H1 (cell line): Measurements from ENCODE around the gene DYSF. TPM values are rescaled to one million over a fixed set of nuclear protein-coding genes. Genes with fewer than 3 reads are reported as not detected.

Source experiments
- CTCF ChIA-PET: fragments of 300-600 bp; sonication (Branson Sonifier 250); formaldehyde crosslinking; loops from one replicate; lab custom pipeline; 2021; ENCODE audit not compliant: partially characterized antibody; lab: Charles Lee
- POLR2A ChIA-PET: fragments of 300-600 bp; sonication (Branson Sonifier 250); formaldehyde crosslinking; loops from one replicate; lab custom pipeline; 2021; ENCODE audit warnings: inconsistent platforms; ENCODE audit not compliant: partially characterized antibody; lab: Charles Lee
- DNase-seq, 2 experiments: peaks; one replicate each; pipeline versions ENCODE4 v3.0.0 to v3.0.0-alpha.2; 2010 to 2022; ENCODE audit warnings: low spot score in 2 of 2, low read depth in 1 of 2, mixed read lengths in 1 of 2
- FAIRE-seq: peaks from 2 replicates; lab custom pipeline; 2011; peaks lifted over from hg19 to GRCh38; lab: Jason Lieb, UNC
- H2AFZ ChIP-seq: 2 replicates; pipeline ENCODE4 v1.8.1; 2012; ENCODE audit warnings: low read length, inconsistent platforms
- H2AK5ac ChIP-seq: 2 replicates; pipeline ENCODE4 v1.6.1; 2013; ENCODE audit warnings: low read depth, low read length
- H2BK120ac ChIP-seq: replicated peaks from 2 replicates; pipeline ENCODE3; 2013; ENCODE audit warnings: low read depth, low read length, inconsistent platforms
- H2BK12ac ChIP-seq: 2 replicates; pipeline ENCODE4 v1.6.1; 2013; ENCODE audit warnings: low read depth, low read length
- H2BK15ac ChIP-seq: 2 replicates; pipeline ENCODE4 v1.6.1; 2013; ENCODE audit warnings: low read length
- H2BK20ac ChIP-seq: 2 replicates; pipeline ENCODE4 v1.6.1; 2013; ENCODE audit warnings: low read length
- H2BK5ac ChIP-seq: 2 replicates; pipeline ENCODE4 v1.6.1; 2013; ENCODE audit warnings: low read depth, low read length
- H3K14ac ChIP-seq: 2 replicates; pipeline ENCODE4 v1.6.1; 2013; ENCODE audit warnings: inconsistent platforms; ENCODE audit not compliant: insufficient read length
- H3K18ac ChIP-seq: 2 replicates; pipeline ENCODE4 v1.6.1; 2013; ENCODE audit warnings: low read length; ENCODE audit errors: extremely low read depth
- H3K23ac ChIP-seq: 2 replicates; pipeline ENCODE4 v1.6.1; 2013; ENCODE audit warnings: inconsistent platforms; ENCODE audit not compliant: insufficient read length
- H3K23me2 ChIP-seq: 2 replicates; pipeline ENCODE4 v1.6.1; 2013; ENCODE audit warnings: low read depth, low read length
- H3K27ac ChIP-seq: 2 replicates; pipeline ENCODE4 v1.6.1; 2011; ENCODE audit warnings: low read depth, low read length, inconsistent platforms
- H3K27me3 ChIP-seq, 4 experiments: replicated peaks in 1 of 4; 1 replicate in 1 of 4; 2 replicates in 3 of 4; pipeline versions ENCODE4 v1.6.1 to v1.8.1; 2011 to 2013; ENCODE audit warnings: low read length in 3 of 4, mild to moderate bottlenecking in 3 of 4, inconsistent platforms in 2 of 4, mixed read lengths in 2 of 4, moderate library complexity in 1 of 4; ENCODE audit not compliant: control insufficient read depth in 3 of 4, insufficient read depth in 3 of 4; ENCODE audit errors: extremely low read depth in 1 of 4
- H3K36me3 ChIP-seq, 4 experiments: 2 replicates each; pipeline versions ENCODE4 v1.6.1 to v1.8.1; 2011 to 2013; ENCODE audit warnings: mild to moderate bottlenecking in 4 of 4, low read length in 3 of 4, moderate library complexity in 2 of 4, control low read depth in 1 of 4, inconsistent platforms in 1 of 4; ENCODE audit not compliant: insufficient read depth in 4 of 4, control insufficient read depth in 2 of 4
- H3K4ac ChIP-seq: replicated peaks from 2 replicates; pipeline ENCODE3; 2013; ENCODE audit warnings: low read length, low read depth, mixed read lengths, inconsistent platforms; ENCODE audit not compliant: insufficient read length
- H3K4me1 ChIP-seq, 4 experiments: replicated peaks in 1 of 4; 1 replicate in 1 of 4; 2 replicates in 3 of 4; pipeline versions ENCODE4 v1.6.1 to v1.8.1; 2011 to 2013; ENCODE audit warnings: low read length in 3 of 4, inconsistent platforms in 2 of 4, mixed read lengths in 1 of 4; ENCODE audit not compliant: insufficient read depth in 4 of 4, control insufficient read depth in 3 of 4
- H3K4me2 ChIP-seq, 2 experiments: 2 replicates each; pipeline versions ENCODE4 v1.6.1 to v1.8.1; 2011 to 2013; ENCODE audit warnings: low read depth in 2 of 2, low read length in 2 of 2, control low read depth in 1 of 2, inconsistent platforms in 1 of 2, mild to moderate bottlenecking in 1 of 2; ENCODE audit not compliant: insufficient read depth in 1 of 2
- H3K4me3 ChIP-seq, 4 experiments: fragments of 200-600, 300-600 bp in 1 of 4; sonication (generic), shearing (Covaris generic), sonication (Bioruptor Twin) in 1 of 4; 2 replicates each; pipeline versions ENCODE4 v1.5.1 to v1.8.1; 2011 to 2016; ENCODE audit warnings: low read length in 4 of 4, low read depth in 3 of 4, control low read depth in 2 of 4, inconsistent platforms in 2 of 4, mild to moderate bottlenecking in 2 of 4, mixed read lengths in 1 of 4, moderate library complexity in 1 of 4; ENCODE audit not compliant: insufficient read depth in 2 of 4; ENCODE audit errors: extremely low read depth in 1 of 4
- H3K56ac ChIP-seq: replicated peaks from 2 replicates; pipeline ENCODE3; 2013; ENCODE audit warnings: low read depth, mild to moderate bottlenecking, mixed read lengths, low read length, inconsistent platforms; ENCODE audit not compliant: insufficient read length
- H3K79me1 ChIP-seq: 2 replicates; pipeline ENCODE4 v1.6.1; 2013; ENCODE audit warnings: low read depth, low read length, control low read depth
- H3K79me2 ChIP-seq, 2 experiments: 2 replicates each; pipeline versions ENCODE4 v1.6.1 to v1.8.1; 2012 to 2013; ENCODE audit warnings: low read length in 2 of 2, mild to moderate bottlenecking in 2 of 2, inconsistent platforms in 1 of 2; ENCODE audit not compliant: insufficient read depth in 2 of 2, control insufficient read depth in 1 of 2
- H3K9ac ChIP-seq, 4 experiments: replicated peaks in 1 of 4; 1 replicate in 1 of 4; 2 replicates in 3 of 4; pipeline versions ENCODE4 v1.6.1 to v1.8.1; 2011 to 2013; ENCODE audit warnings: low read depth in 3 of 4, low read length in 3 of 4, control low read depth in 2 of 4, mild to moderate bottlenecking in 2 of 4, moderate library complexity in 2 of 4, inconsistent platforms in 1 of 4; ENCODE audit errors: extremely low read depth in 1 of 4
- H3K9me3 ChIP-seq, 2 experiments: 2 replicates each; pipeline versions ENCODE4 v1.6.1 to v1.8.1; 2012 to 2013; ENCODE audit warnings: mild to moderate bottlenecking in 2 of 2, moderate library complexity in 2 of 2, control low read depth in 1 of 2, inconsistent platforms in 1 of 2, low read depth in 1 of 2, low read length in 1 of 2, mixed read lengths in 1 of 2; ENCODE audit not compliant: insufficient read depth in 2 of 2
- H4K20me1 ChIP-seq, 2 experiments: replicated peaks in 1 of 2; 2 replicates each; pipeline versions ENCODE3 to v1.8.1; 2011 to 2013; ENCODE audit warnings: inconsistent platforms in 2 of 2, low read length in 2 of 2, mild to moderate bottlenecking in 1 of 2; ENCODE audit not compliant: insufficient read depth in 2 of 2, control insufficient read depth in 1 of 2
- H4K5ac ChIP-seq: 2 replicates; pipeline ENCODE4 v1.6.1; 2013; ENCODE audit warnings: low read length, low read depth, mixed read lengths, inconsistent platforms; ENCODE audit not compliant: insufficient read length
- H4K8ac ChIP-seq: 2 replicates; pipeline ENCODE4 v1.8.0; 2013; ENCODE audit warnings: mild to moderate bottlenecking, moderate library complexity, low read length, inconsistent platforms; ENCODE audit not compliant: insufficient read depth; ENCODE audit errors: extremely low read depth
- H4K91ac ChIP-seq: replicated peaks from 2 replicates; pipeline ENCODE3; 2013; ENCODE audit warnings: low read length, mixed read lengths, inconsistent platforms; ENCODE audit not compliant: insufficient read length
- HDAC6 ChIP-seq: IDR thresholded peaks from one replicate; pipeline ENCODE4 v1.7.1; 2012; ENCODE audit warnings: low read depth, mild to moderate bottlenecking, inconsistent platforms, low read length, moderate library complexity
- RAD21 ChIP-seq, 2 experiments: IDR thresholded peaks in 1 of 2; conservative IDR thresholded peaks in 1 of 2; 2 replicates each; pipeline ENCODE4 v1.6.1; 2011; ENCODE audit warnings: low read depth in 2 of 2, low read length in 2 of 2, improper control_type of control experiment in 1 of 2, inconsistent platforms in 1 of 2, mild to moderate bottlenecking in 1 of 2, moderate library complexity in 1 of 2
- WGBS, 2 experiments: shearing (Covaris generic) in 1 of 2; methylation state at CpG; one replicate each; pipeline versions ENCODE4 v1.1.6 to v1.1.7; 2013 to 2015; ENCODE audit warnings: low lambda C conversion rate in 2 of 2, mixed read lengths in 2 of 2, inconsistent platforms in 1 of 2, low coverage in 1 of 2, missing lambda C conversion rate in 1 of 2; ENCODE audit not compliant: insufficient replicate concordance in 2 of 2, insufficient coverage in 1 of 2, insufficient read length in 1 of 2; ENCODE audit errors: extremely low coverage in 1 of 2, missing lambda C conversion rate in 1 of 2; 5-methylcytosine and 5-hydroxymethylcytosine counted together
- polyA plus RNA-seq, 7 experiments: library from polyadenylated mRNA; depleted of rRNA in 3 of 7; stranded (reverse) in 5 of 7; unstranded in 2 of 7; fragments of >200 nt in 5 of 7; fragments of 200-250 nt in 2 of 7; gene quantifications; 1 replicate in 5 of 7; 2 replicates in 1 of 7; 4 replicates in 1 of 7; pipeline versions ENCODE4 v1.2.1 to v1.2.3, GENCODE V29; 2011 to 2013; ENCODE audit warnings: missing spikeins in 2 of 7, mixed read lengths in 2 of 7
- total RNA-seq: library from RNA; stranded (reverse); fragmentation: NEBNext Ultra II Directional; extraction: Animal tissue kit (Norgen Biotek cat#: 25700); gene quantifications from 2 replicates; pipeline ENCODE4 v1.2.1, GENCODE V29; 2021
- TF ChIP-seq, protein P1 (sequence below), 3 experiments: IDR thresholded peaks; 1 replicate in 2 of 3; 2 replicates in 1 of 3; pipeline versions ENCODE4 v1.5.1 to v1.6.1; 2011; ENCODE audit warnings: low read length in 3 of 3, mild to moderate bottlenecking in 3 of 3, inconsistent platforms in 2 of 3, low read depth in 1 of 3, moderate library complexity in 1 of 3; ENCODE audit not compliant: insufficient read depth in 1 of 3; ENCODE audit errors: control extremely low read depth in 1 of 3

Gene DYSF
- total and polyA plus RNA-seq, 2 of the 8 experiments (the other 6 are each of a cell fraction or from before 2014, with no cell fraction given): 5.8 to 7.1 TPM

DNA sequence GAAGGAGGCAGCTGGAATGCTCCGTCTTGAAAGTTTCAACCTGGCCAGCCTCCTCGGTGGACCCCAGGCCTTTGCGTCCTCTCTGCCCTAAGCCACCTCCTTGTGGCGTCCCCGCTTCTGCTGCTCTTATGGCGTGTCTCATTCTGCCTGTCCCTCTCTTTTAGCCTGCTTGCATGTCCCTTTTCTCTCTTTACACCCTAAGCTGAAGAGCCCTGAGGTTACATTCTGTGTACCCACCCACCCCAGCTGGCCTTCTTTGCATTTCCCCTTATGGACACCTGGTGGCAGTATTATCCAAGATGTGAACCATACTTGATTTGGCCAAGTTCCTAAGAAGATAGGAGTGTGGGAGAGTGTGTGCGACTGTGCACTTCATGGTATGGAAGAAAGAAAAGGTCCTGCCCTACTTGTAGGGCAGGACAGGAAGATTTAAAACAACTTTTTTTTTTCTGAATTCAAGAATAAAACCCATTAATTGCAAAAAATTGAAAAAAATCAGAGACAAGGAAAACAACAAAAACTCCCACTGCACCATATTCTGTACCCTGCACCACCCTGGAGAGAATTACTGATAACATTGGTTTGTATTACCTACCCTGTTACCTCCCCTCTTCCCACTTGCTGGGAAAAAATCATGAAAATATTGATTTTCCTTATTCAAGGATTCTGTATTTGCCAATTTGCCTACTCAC is 77.4 kb downstream of the DYSF start:
- H3K4ac ChIP-seq: no peak overlapping the region
- ChIA-PET CTCF (interaction anchor here (0.5 to 7.4 kb wide), 29 partner anchors 10 to 1340 kb away, joined by 3 to 76 read pairs (median 3); partner anchors contain the start of gene DYSF), POLR2A (no interaction called here)
- peak; percentile 33 to 75 for DNase-seq
- H3K79me1 ChIP-seq: no peaks in the 10 kb centered on the region
- no peak overlapping the region for H3K14ac ChIP-seq
- H3K36me3 ChIP-seq: no peaks in the 10 kb centered on the region
- no peak overlapping the region for H3K9ac ChIP-seq
- H3K23ac ChIP-seq: no peak overlapping the region
- peak; percentile 94 for FAIRE-seq
- no peak overlapping the region for H3K4me3 ChIP-seq
- no peak overlapping the region for H4K8ac ChIP-seq
- H3K4me2 ChIP-seq: no peak overlapping the region
- peaks cover 0 to 11% (median 4%) of the 10 kb centered on the region in 4 experiments; a peak in 6 of 7 replicates for H3K4me1 ChIP-seq
- no peak overlapping the region for H2BK15ac ChIP-seq
- no peak overlapping the region for H2BK120ac ChIP-seq
- no peak overlapping the region for H4K91ac ChIP-seq
- no peaks in the 10 kb centered on the region for H3K27me3 ChIP-seq
- H2AK5ac ChIP-seq: no peak overlapping the region
- H4K20me1 ChIP-seq: no peaks in the 10 kb centered on the region
- H4K5ac ChIP-seq: no peak overlapping the region
- no peak overlapping the region for H2BK5ac ChIP-seq
- H3K9me3 ChIP-seq: no peaks in the 10 kb centered on the region
- WGBS, 2 experiments: 71% methylated on average over 7 of the region's 7 CpGs; no CpG with 5 or more reads in 1 of the 2 experiments
- H3K79me2 ChIP-seq: no peaks in the 10 kb centered on the region
- TF ChIP-seq, protein P1, sequence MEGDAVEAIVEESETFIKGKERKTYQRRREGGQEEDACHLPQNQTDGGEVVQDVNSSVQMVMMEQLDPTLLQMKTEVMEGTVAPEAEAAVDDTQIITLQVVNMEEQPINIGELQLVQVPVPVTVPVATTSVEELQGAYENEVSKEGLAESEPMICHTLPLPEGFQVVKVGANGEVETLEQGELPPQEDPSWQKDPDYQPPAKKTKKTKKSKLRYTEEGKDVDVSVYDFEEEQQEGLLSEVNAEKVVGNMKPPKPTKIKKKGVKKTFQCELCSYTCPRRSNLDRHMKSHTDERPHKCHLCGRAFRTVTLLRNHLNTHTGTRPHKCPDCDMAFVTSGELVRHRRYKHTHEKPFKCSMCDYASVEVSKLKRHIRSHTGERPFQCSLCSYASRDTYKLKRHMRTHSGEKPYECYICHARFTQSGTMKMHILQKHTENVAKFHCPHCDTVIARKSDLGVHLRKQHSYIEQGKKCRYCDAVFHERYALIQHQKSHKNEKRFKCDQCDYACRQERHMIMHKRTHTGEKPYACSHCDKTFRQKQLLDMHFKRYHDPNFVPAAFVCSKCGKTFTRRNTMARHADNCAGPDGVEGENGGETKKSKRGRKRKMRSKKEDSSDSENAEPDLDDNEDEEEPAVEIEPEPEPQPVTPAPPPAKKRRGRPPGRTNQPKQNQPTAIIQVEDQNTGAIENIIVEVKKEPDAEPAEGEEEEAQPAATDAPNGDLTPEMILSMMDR (IDR thresholded peaks at IDR 0.05; ENCODE audit: control extremely low read depth in 1 of 3, insufficient read depth in 1 of 3, low read depth in 1 of 3, low read length in 3 of 3): peak; percentile 54 to 87 (median 73)
- TF ChIP-seq RAD21 (IDR thresholded peaks at IDR 0.05 in 1 of 2, conservative IDR thresholded peaks at IDR 0.05 in 1 of 2; ENCODE audit: low read depth in 2 of 2, low read length in 2 of 2) (peak; percentile 81 to 91), HDAC6 (no peak)
- no peak overlapping the region for H3K56ac ChIP-seq
- H3K23me2 ChIP-seq: no peaks in the 10 kb centered on the region
- H3K18ac ChIP-seq: no peak overlapping the region
- no peak overlapping the region for H2BK12ac ChIP-seq
- no peak overlapping the region for H2AFZ ChIP-seq
- no peak overlapping the region for H3K27ac ChIP-seq
- H2BK20ac ChIP-seq: no peak overlapping the region
